AG09319 (cell line): ENCODE data around the gene KANSL1.

Experiments used
- DNase-seq: peaks from one replicate; pipeline ENCODE4 v3.0.0-alpha.2; 2010; ENCODE audit warnings: low read depth; ENCODE audit errors: extremely low read depth
- CTCF ChIP-seq: IDR thresholded peaks from 2 replicates; pipeline ENCODE4 v1.5.1; 2011; ENCODE audit warnings: low read depth, mild to moderate bottlenecking, inconsistent platforms, low read length, moderate library complexity

The KANSL1 gene

GRCh38 chr17:46179375-46179999, 13.7 kb downstream of the KANSL1 start:
- DNase-seq: no peak

GRCh38 chr17:46178550-46179214, 14.5 kb downstream of the KANSL1 start:
- TF ChIP-seq CTCF: no peak
- DNase-seq: no peak

More at GRCh38 chr17:46179375-46179999, 13.7 kb downstream of the KANSL1 start:
- no peak for TF ChIP-seq CTCF

- no peak for TF ChIP-seq CTCF
- DNase-seq: no peak
Observed at GRCh38 chr17:46176975-46177374, 16.3 kb downstream of the KANSL1 start.

- no peak for DNase-seq
- TF ChIP-seq CTCF: no peak
Observed at GRCh38 chr17:46175891-46176290, 17.3 kb downstream of the KANSL1 start.

- no peak for TF ChIP-seq CTCF
- no peak for DNase-seq
Observed at GRCh38 chr17:46173153-46173552, 20.1 kb downstream of the KANSL1 start.

GRCh38 chr17:46171939-46172338, 21.3 kb downstream of the KANSL1 start:
- DNase-seq: no peak
- no peak for TF ChIP-seq CTCF

- DNase-seq: no peak
- TF ChIP-seq CTCF: no peak
Observed at GRCh38 chr17:46170639-46171429, 22.4 kb downstream of the KANSL1 start.
